Vagina (tissue), 2 donors: ENCODE data around the gene PTPRN2.

Experiments
- POLR2A ChIP-seq, 2 donors: fragments of 450-650 bp; IDR thresholded peaks; one replicate each; pipeline ENCODE4 v1.6.1; 2017; ENCODE audit warnings: antibody characterized with exemption in 2 of 2, mild to moderate bottlenecking in 2 of 2, moderate library complexity in 2 of 2
- POLR2AphosphoS5 ChIP-seq, 2 donors: sonication (generic); formaldehyde crosslinking; IDR thresholded peaks; one replicate each; pipeline ENCODE4 v1.9.0; 2017; ENCODE audit warnings: antibody characterized with exemption in 2 of 2, mild to moderate bottlenecking in 2 of 2, low read depth in 1 of 2; ENCODE audit not compliant: insufficient read depth in 1 of 2
- TF ChIP-seq, protein P1 (sequence below), 3 experiments: fragments of 450-650 bp in 2 of 3; fragments of 200-600 bp in 1 of 3; sonication (generic) in 1 of 3; IDR thresholded peaks; one replicate each; pipeline ENCODE4 v1.5.1; 2017 to 2019; ENCODE audit warnings: antibody characterized with exemption in 3 of 3, mild to moderate bottlenecking in 2 of 3, moderate library complexity in 2 of 3

- TF ChIP-seq, protein P1, sequence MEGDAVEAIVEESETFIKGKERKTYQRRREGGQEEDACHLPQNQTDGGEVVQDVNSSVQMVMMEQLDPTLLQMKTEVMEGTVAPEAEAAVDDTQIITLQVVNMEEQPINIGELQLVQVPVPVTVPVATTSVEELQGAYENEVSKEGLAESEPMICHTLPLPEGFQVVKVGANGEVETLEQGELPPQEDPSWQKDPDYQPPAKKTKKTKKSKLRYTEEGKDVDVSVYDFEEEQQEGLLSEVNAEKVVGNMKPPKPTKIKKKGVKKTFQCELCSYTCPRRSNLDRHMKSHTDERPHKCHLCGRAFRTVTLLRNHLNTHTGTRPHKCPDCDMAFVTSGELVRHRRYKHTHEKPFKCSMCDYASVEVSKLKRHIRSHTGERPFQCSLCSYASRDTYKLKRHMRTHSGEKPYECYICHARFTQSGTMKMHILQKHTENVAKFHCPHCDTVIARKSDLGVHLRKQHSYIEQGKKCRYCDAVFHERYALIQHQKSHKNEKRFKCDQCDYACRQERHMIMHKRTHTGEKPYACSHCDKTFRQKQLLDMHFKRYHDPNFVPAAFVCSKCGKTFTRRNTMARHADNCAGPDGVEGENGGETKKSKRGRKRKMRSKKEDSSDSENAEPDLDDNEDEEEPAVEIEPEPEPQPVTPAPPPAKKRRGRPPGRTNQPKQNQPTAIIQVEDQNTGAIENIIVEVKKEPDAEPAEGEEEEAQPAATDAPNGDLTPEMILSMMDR (IDR thresholded peaks at IDR 0.05): no peak
- TF ChIP-seq POLR2A (IDR thresholded peaks at IDR 0.05): no peak
- TF ChIP-seq POLR2AphosphoS5 (IDR thresholded peaks at IDR 0.05; ENCODE audit: insufficient read depth in 1 of 2, low read depth in 1 of 2): no peak
These were observed 196.5 kb downstream of the PTPRN2 start for GRCh38 chr7:158391141-158391540.
